MM.1S (cell line): Measurements from ENCODE around the gene WNT3.

Experiments used
- DNase-seq: peaks from one replicate; pipeline ENCODE4 v3.0.0-alpha.2; 2015
- H2AFZ ChIP-seq: fragments of 300-600 bp; sonication (generic); 2 replicates; pipeline ENCODE4 v1.6.0; 2016; ENCODE audit warnings: antibody characterized with exemption, low read length
- H3F3A ChIP-seq: fragments of 300-600 bp; sonication (generic); 2 replicates; pipeline ENCODE4 v1.6.1; 2016; ENCODE audit warnings: mild to moderate bottlenecking, antibody characterized with exemption, low read length, moderate library complexity, mixed read lengths; ENCODE audit not compliant: insufficient read depth
- H3K27ac ChIP-seq: fragments of 300-600 bp; sonication (generic); 2 replicates; pipeline ENCODE4 v1.5.1; 2016; ENCODE audit warnings: mild to moderate bottlenecking, low read length
- H3K27me3 ChIP-seq: fragments of 300-600 bp; sonication (generic); replicated peaks from 2 replicates; pipeline ENCODE4 v1.6.0; 2016; ENCODE audit warnings: low read length; ENCODE audit not compliant: insufficient read depth
- H3K36me3 ChIP-seq: fragments of 300-600 bp; sonication (generic); replicated peaks from 2 replicates; pipeline ENCODE4 v1.6.1; 2016; ENCODE audit warnings: mild to moderate bottlenecking, low read length, mixed read lengths; ENCODE audit not compliant: insufficient read depth
- H3K4me1 ChIP-seq: fragments of 300-600 bp; sonication (generic); 2 replicates; pipeline ENCODE4 v1.6.1; 2016; ENCODE audit warnings: low read length, mixed read lengths
- H3K4me2 ChIP-seq: fragments of 300-600 bp; sonication (generic); 2 replicates; pipeline ENCODE4 v1.6.0; 2016; ENCODE audit warnings: low read depth, low read length
- H3K4me3 ChIP-seq: fragments of 300-600 bp; sonication (generic); 2 replicates; pipeline ENCODE4 v1.5.1; 2016; ENCODE audit warnings: low read length, mixed read lengths
- H3K79me2 ChIP-seq: fragments of 300-600 bp; sonication (generic); 2 replicates; pipeline ENCODE4 v1.6.1; 2016; ENCODE audit warnings: mixed run types, low read length, mixed read lengths
- H3K9ac ChIP-seq: fragments of 300-600 bp; sonication (generic); 2 replicates; pipeline ENCODE4 v1.6.1; 2016; ENCODE audit warnings: low read length, mixed read lengths
- H3K9me2 ChIP-seq: fragments of 300-600 bp; sonication (generic); replicated peaks from 2 replicates; pipeline ENCODE4 v1.6.1; 2016; ENCODE audit warnings: mild to moderate bottlenecking, low read length, mixed read lengths; ENCODE audit not compliant: insufficient read depth
- H3K9me3 ChIP-seq: fragments of 300-600 bp; sonication (generic); replicated peaks from 2 replicates; pipeline ENCODE4 v1.6.1; 2016; ENCODE audit warnings: mild to moderate bottlenecking, low read length, mixed read lengths; ENCODE audit not compliant: insufficient read depth
- H4K20me1 ChIP-seq: fragments of 300-600 bp; sonication (generic); 2 replicates; pipeline ENCODE4 v1.6.1; 2016; ENCODE audit warnings: mild to moderate bottlenecking, low read length, moderate library complexity, mixed read lengths; ENCODE audit not compliant: insufficient read depth
- EZH2 ChIP-seq: fragments of 300-600 bp; sonication (generic); optimal IDR thresholded peaks from 2 replicates; pipeline ENCODE3; 2017; ENCODE audit warnings: low read depth, mild to moderate bottlenecking, antibody characterized with exemption, low read length, mixed read lengths
- EZH2phosphoT487 ChIP-seq: fragments of 300-600 bp; sonication (generic); IDR thresholded peaks from 2 replicates; pipeline ENCODE4 v1.6.1; 2018; ENCODE audit warnings: antibody characterized with exemption, low read length
- TF ChIP-seq, protein P1 (sequence below): fragments of 300-600 bp; sonication (generic); IDR thresholded peaks from 2 replicates; pipeline ENCODE4 v1.5.1; 2016; ENCODE audit warnings: antibody characterized with exemption, low read length, mixed read lengths

Gene WNT3

DNA sequence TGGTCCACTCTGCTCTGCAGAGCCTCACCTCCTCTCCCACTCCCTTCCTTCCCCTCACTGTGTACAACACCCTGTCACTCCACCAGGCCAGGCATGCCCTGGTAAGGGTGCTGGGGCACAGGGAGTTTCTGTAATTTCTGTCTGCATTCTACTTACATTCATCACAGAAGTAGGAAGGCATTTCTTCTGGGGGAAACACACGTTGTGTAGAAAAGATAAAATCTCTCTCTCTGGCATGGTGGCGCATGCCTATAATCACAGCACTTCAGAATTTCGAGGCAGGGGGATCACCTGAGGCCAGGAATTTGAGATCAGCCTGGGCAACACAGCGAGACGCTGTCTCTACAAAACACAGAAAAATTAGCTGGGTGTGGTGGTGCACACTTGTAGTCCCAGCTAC is 27.0 kb downstream of the WNT3 start:
- peaks cover 34% of the 10 kb centered on the region for H3K27me3 ChIP-seq

DNA sequence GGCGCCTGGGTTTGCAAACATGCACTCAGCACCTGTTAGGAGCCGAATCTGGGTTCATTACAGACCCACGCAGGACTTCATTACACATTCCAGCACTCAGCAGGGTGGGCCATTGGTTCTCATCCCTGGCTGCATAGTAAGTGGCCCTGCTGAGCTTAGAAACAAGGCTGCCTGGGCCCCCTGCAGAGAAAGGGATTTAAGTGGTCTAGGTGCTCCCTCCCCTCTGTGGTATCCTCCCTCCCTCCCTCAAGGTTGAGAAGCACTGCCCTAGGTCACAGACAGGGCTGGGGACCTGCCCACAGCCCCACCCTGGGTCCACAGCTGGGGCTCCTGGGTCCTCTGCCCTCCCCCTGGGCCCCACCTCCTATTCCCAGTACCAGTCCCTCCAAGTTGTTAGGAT is 28.3 kb downstream of the WNT3 start:
- Histone ChIP-seq H3K4me3 (no peak overlapping the region), H4K20me1 (no peaks in the 10 kb centered on the region), H3K4me2 (no peak overlapping the region), H2AFZ (no peak overlapping the region), H3F3A (no peaks in the 10 kb centered on the region), H3K9me2 (no peaks in the 10 kb centered on the region), H3K79me2 (no peaks in the 10 kb centered on the region), H3K27ac (no peak overlapping the region), H3K27me3 (peaks cover 21% of the 10 kb centered on the region), H3K9ac (no peak overlapping the region), H3K36me3 (no peaks in the 10 kb centered on the region), H3K9me3 (no peaks in the 10 kb centered on the region), H3K4me1 (no peaks in the 10 kb centered on the region)
- no peak for TF ChIP-seq EZH2
- no peak for TF ChIP-seq EZH2phosphoT487
- TF ChIP-seq, protein P1, sequence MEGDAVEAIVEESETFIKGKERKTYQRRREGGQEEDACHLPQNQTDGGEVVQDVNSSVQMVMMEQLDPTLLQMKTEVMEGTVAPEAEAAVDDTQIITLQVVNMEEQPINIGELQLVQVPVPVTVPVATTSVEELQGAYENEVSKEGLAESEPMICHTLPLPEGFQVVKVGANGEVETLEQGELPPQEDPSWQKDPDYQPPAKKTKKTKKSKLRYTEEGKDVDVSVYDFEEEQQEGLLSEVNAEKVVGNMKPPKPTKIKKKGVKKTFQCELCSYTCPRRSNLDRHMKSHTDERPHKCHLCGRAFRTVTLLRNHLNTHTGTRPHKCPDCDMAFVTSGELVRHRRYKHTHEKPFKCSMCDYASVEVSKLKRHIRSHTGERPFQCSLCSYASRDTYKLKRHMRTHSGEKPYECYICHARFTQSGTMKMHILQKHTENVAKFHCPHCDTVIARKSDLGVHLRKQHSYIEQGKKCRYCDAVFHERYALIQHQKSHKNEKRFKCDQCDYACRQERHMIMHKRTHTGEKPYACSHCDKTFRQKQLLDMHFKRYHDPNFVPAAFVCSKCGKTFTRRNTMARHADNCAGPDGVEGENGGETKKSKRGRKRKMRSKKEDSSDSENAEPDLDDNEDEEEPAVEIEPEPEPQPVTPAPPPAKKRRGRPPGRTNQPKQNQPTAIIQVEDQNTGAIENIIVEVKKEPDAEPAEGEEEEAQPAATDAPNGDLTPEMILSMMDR, result no peak
- no peak for DNase-seq

More for the DNA sequence above, 27.0 kb downstream of the WNT3 start:
- no peak overlapping the region for H2AFZ ChIP-seq
- H3K36me3 ChIP-seq, result no peaks in the 10 kb centered on the region
- no peaks in the 10 kb centered on the region for H3K79me2 ChIP-seq
- no peaks in the 10 kb centered on the region for H3F3A ChIP-seq
- H3K4me2 ChIP-seq, result no peak overlapping the region
- no peaks in the 10 kb centered on the region for H3K9me2 ChIP-seq
- no peak overlapping the region for H3K27ac ChIP-seq
- no peaks in the 10 kb centered on the region for H4K20me1 ChIP-seq
- no peak overlapping the region for H3K9ac ChIP-seq
- H3K4me3 ChIP-seq, result no peak overlapping the region
- no peaks in the 10 kb centered on the region for H3K4me1 ChIP-seq
- no peak for DNase-seq
- no peak for TF ChIP-seq EZH2
- TF ChIP-seq EZH2phosphoT487, result no peak
- TF ChIP-seq, protein P1, result no peak
- no peaks in the 10 kb centered on the region for H3K9me3 ChIP-seq

DNA sequence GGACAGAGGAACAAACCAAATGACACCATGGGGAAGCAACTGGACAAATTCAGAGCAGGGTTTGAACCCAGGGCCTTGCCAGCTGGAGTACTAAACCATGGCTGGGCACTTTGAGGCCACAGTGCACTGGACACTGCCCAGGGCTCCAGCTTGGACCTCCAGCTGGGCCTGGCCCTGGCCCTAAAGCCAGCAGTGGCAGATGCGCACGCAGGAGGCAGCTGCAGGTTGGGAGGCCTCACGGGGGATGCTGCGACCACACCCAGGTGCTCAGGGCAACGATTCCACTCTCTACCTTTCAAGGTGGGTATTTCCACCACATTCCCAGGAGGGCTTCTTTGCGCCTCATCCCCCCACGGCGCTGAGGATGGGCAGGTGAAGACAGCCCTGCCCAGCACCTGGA is 28.9 kb downstream of the WNT3 start:
- TF ChIP-seq EZH2, result no peak
- no peak for TF ChIP-seq EZH2phosphoT487
- TF ChIP-seq, protein P1, result no peak
- H3K27me3 ChIP-seq, result peaks cover 17% of the 10 kb centered on the region

More for the DNA sequence above, 28.9 kb downstream of the WNT3 start:
- Histone ChIP-seq H3K4me3 (no peak overlapping the region), H3K4me2 (no peak overlapping the region), H3F3A (no peaks in the 10 kb centered on the region), H2AFZ (no peak overlapping the region), H4K20me1 (no peaks in the 10 kb centered on the region), H3K79me2 (no peaks in the 10 kb centered on the region), H3K9me2 (no peaks in the 10 kb centered on the region), H3K4me1 (no peaks in the 10 kb centered on the region), H3K27ac (no peak overlapping the region), H3K36me3 (no peaks in the 10 kb centered on the region), H3K9ac (no peak overlapping the region), H3K9me3 (no peaks in the 10 kb centered on the region)
- no peak for DNase-seq
